Effector CD8-positive, alpha-beta T cell (primary cell): Measurements from ENCODE around the gene LITAFD.
"Not testable (repeated sequence)": the region's sequence is repeated elsewhere in the genome, so short reads cannot be mapped to it uniquely, and the experiment has no call there.

Experiments used
- DNase-seq: peaks from one replicate; lab custom pipeline; 2025; lab: John Stamatoyannopoulos, UW

Gene LITAFD

GRCh38 chr16:8872967-8873865 is 8.9 kb upstream of the LITAFD start:
- no peak for DNase-seq

- not testable (repeated sequence) for DNase-seq
These were observed 8.3 kb upstream of the LITAFD start for GRCh38 chr16:8873866-8874195.

GRCh38 chr16:8874388-8874787 is 7.8 kb upstream of the LITAFD start:
- DNase-seq: no peak

DNA sequence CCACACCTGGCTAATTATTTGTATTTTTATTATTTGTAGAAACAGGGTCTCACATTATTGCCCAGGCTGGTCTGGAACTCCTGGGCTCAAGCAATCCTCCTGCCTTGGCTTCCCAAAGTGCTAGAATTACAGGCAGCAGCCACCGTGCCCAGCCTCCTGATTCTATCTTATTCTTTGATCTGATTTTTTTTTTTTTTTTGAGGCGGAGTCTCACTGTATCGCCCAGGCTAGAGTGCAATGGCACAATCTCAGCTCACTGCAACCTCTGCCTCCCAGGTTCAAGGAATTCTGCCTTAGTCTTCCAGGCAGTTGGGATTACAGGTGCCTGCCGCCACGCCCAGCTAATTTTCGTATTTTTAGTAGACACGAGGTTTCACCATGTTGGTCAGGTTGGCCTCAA is 6.8 kb upstream of the LITAFD start:
- DNase-seq: not testable (repeated sequence)

GRCh38 chr16:8877894-8878522 is 4.1 kb upstream of the LITAFD start:
- DNase-seq: no peak

DNA sequence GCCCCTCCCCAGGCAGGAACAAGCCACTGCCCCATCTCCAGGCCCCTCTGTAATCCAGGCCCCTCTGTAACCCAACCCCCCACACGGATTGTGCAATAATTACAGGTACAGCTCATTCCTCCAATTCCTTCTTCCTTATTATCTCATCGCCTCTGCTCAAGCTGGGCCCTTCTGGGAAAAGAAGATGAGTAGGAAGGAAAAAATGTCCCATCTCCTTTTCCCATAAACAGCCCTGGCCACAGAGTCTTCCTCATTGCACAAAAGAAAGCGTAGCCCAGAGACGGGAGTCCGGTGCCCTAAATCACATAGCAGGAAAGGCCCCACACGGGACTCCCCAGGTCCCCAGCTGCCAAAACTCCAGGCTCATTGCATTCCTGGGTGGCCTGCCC is 3.6 kb upstream of the LITAFD start:
- no peak for DNase-seq

GRCh38 chr16:8880839-8881510 is 1.2 kb upstream of the LITAFD start:
- no peak for DNase-seq

- DNase-seq: no peak
These were observed 700 bp downstream of the LITAFD start for GRCh38 chr16:8882725-8883377.

DNA sequence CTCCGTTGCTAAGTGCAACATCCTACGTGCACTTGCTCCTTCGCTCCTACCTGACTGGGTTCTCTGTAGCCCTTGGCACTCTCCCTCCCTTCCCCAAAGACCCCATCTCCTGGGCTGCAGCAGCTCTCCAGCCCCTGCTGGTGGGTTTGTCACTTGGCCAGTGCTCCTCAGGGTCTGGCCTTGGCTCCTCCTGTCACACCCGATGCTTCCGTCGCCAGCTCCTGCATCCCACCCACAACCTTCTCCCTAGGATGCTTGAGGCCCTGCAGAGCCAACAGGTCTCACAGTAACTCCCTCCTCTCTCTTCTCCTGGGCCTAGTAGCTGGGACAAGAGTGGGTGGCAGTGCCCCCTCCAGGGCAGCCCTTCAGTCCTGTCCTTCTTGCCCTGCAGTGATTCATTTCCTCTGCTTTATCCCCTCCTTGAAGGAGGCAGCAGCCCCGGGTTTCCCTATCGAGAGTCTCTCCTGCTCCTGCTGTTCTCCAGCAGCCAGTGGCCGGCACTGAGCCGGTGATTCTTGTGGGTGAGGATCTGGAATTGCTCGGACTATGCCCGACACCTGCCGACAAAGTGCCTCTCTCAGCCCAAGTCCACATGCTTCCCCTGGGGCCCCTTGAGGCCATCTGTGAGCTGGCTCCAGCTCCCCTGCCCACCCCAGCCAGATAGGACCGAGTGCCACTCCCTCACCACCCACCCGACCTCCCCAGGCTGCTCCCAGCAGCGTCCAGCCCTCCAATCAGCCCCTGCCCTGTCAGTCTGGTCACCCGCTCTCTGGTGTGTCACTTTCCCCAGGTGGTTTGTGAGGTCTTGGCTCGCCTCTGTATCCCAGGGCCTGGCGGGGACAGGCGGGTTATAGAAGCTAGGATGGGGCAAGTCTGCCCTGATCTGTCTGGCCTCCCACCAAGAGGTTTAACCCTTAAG is 3.8 kb downstream of the LITAFD start:
- DNase-seq: no peak

DNA sequence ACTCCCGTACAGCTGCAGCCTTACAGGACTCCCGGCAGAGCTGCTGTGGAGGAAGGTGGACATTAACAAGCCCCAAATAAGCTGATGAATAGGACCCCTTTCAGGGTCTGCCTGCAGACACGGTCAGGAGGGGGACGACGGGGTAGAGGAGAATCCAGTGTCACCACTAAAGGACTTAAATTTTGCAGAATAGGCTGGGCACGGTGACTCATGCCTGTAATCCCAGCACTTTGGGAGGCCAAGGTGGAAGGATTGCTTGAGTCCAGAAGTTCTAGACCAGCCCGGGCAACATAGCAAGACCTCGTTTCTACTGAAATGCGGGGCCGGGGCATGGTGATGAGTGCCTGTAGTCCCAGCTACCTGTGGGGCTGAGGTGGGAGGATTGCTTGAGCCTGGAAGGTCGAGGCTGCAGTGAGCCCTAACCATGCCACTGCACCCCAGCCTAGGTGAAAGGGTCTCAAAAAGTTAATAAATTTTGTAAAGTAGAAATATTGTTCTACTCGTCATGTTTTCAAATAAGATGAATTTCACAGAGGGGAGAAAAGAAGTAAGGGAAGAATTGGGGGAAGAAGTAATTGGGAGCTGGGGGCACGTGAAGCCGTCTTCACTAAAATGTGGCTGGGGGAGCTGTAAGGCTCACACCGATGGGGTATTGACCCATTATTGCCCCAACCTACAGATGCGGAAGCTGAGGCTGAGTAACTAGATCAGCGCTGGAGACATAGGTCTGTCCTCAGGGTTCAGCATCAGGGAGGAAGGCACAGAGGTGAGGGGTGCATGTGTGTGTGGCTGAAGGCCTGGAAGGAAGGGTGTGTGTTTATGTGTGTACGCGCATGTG is 4.7 kb downstream of the LITAFD start:
- no peak for DNase-seq

GRCh38 chr16:8887431-8887765 is 5.2 kb downstream of the LITAFD start:
- DNase-seq: no peak

- no peak for DNase-seq
These were observed 5.9 kb downstream of the LITAFD start for GRCh38 chr16:8887952-8888560.

DNA sequence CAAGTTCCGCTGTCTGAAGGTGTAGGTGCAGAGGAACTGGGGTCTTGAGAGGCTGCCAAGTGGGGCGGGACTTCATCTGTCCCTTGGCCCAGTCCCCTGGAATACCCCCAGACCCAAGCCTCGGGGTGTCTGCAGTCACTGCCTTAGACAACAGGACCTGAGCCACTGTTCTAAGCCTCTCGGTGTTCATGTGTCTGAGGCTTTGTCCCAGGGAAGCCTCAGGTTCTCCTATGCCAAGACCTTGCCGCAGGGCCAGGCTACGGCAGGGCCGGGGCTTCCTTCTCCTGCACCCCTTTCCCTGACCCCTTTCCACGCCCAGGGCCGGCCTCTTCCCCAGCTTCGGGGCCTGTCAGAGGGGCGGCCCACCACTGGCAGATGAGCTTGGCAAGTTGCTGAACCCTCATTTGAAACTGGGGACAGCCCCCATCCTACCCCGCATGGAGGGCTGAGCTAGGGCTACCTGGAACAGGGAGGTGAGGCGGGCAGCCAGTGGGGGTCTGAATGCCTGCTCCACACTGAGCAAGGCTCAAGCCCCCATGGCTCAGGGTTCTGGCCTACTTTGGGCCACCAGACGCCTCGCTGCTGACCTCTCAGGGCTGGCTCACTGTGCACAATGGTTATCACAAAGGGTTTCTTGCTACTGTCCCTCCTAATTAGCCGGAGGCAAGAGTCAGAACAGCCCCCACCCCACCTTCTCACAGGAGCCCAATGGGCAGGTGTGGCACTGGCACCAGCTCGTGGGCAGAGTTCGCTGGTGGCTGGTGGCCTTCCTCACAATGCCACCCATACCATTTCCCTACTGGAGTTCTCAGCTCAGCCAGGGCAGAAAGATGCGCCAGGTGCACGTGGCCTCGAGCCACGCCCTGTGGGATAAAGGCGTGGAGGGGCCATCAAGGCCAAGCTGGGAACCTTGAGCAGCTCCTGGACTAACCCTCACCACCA is 7.1 kb downstream of the LITAFD start:
- no peak for DNase-seq

DNA sequence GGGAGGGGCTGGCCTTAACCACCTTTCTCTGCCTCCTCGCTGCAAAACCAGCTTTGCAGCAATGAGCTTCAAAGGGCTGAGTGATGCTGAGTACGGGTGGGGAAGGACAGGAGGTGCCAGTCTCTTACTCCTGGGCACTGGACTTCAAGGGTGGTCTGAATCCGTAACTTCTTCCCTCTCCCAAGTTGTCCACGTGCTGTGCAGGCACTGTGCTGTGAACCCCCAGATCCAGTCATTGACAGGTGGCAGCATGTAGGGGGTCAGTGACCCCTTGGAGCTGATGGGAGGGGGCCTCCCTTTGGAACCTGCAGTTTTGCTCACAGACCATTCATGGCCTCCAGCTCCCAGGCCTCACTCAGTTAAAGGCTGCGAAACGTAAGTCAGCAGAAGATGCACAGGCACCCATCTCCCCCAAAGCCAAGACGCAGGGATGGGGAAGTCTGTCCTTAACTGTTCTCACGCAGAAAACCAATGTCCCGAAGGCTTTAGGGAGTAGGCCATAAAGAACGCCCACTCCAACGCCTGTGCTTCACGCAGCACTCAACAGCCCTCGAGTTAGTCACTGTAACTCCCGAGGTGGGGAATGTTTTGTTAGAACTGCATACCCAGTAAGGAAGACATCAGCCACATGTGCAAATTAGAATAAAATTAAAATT is 7.9 kb downstream of the LITAFD start:
- DNase-seq: no peak

DNA sequence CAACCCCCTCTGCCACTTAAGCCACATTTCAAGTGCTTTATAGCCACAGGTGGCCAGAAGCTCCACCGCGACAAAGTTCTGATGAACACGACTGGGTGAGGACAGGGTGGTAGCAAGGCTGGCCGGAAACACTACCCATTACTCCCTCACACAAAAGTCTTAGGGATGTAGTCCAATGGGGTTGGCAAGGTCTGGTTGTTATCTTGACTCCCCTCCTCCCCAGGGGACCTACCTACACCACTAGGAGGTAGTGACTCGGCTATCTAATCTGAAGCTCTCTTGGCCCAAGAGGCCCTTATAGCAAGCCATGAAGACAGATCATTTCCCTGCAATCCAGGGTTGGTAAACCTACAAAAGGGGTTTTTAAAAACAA is 8.4 kb downstream of the LITAFD start:
- DNase-seq: no peak

GRCh38 chr16:8892101-8892575 is 10.0 kb downstream of the LITAFD start:
- DNase-seq: no peak

DNA sequence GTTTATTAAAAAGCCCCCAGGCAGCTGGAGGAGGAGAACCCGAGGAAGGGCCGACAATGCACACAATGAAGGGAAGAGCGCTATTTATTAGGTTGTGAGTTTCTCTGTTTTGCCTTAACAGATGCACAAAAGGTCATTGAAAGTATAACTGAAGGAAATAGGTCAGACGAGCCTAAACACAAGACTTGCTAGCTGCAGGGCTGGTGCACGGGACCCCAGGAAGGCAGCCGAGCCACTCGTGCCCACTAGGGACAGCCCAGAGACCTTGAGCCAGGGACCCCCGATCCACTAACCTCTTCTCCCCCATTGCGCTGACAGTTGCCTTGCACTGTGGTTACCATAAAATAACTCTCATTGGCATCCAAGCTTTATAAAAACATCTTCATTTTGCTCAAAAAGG is 11.3 kb downstream of the LITAFD start:
- no peak for DNase-seq

DNA sequence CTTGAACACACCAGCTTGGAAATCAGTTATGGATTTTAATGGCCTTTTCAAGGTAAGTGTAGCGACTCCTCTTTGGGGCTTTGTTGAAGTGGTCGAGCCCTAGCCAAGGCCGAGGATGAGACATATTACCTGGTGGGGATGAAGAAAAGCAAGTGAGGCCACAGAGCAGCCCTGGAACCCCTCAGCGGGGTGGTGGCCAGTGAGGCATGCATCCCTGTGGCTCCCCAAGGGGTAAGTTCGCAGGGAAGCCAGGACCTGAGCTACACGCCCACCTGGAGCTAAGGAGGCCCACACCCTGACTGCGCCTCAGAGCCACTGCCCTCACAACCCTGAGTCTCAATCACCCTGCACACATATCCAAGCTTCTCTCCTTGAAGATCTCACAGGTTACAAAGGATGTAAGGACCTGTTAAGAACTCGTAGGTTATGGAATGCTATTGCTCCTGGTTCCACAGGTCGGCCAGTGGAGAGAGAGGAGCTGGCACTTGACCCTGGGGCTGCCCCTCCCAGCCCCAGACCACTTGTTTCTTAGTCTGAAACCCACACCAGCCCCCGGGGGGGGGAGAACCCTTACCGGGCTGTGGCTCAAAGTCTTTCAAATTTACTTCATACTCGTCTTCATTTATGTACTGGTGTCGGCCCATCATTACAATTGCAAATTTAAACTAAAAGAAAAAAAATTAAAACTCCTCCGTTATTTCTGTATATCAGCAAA is 12.0 kb downstream of the LITAFD start:
- DNase-seq: no peak
